ENCODE measurements around the gene LSAMP.

LSAMP gene

GRCh38 chr3:116256843-116257485 is 188.3 kb downstream of the LSAMP start:
- no peak overlapping the region for H3K9ac ChIP-seq (ENCODE audit: low read depth, low read length)
- peaks cover 34% of the 10 kb centered on the region for H3K4me1 ChIP-seq (ENCODE audit: control insufficient read depth, insufficient read depth, low read length)
- H3K9me3 ChIP-seq (ENCODE audit: control insufficient read depth, insufficient read depth, low read length) = no peaks in the 10 kb centered on the region
- H3K27me3 ChIP-seq (ENCODE audit: control insufficient read depth, insufficient read depth, low read length) = peaks cover 26% of the 10 kb centered on the region
- no peak overlapping the region for H3K4me3 ChIP-seq (ENCODE audit: low read depth, low read length)
- H3K36me3 ChIP-seq (ENCODE audit: control insufficient read depth, insufficient read depth, low read length) = no peaks in the 10 kb centered on the region

DNA sequence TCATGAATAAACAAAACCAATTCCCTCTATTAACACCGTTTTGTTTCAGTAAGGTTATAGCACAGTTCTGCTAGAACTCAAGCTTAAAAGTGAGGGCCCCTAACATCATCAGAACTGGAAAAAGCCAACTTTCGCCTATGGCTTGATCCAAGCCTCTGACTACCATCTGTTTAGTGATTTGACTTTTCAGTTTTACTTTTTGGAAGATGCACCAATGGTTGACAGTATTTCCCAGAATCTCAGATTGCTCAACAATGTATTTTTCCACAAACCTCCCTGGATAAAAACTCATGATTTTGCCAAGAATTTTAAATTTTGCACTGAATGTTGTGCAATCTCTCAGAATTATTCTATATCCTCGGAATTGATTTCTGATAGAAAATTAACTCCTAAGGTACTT is 190.7 kb downstream of the LSAMP start:
- Histone ChIP-seq H3K36me3 (ENCODE audit: control insufficient read depth, insufficient read depth, low read length) (no peaks in the 10 kb centered on the region), H3K4me3 (ENCODE audit: low read depth, low read length) (no peak overlapping the region), H3K4me1 (ENCODE audit: control insufficient read depth, insufficient read depth, low read length) (peaks cover 29% of the 10 kb centered on the region), H3K27me3 (ENCODE audit: control insufficient read depth, insufficient read depth, low read length) (peaks cover 15% of the 10 kb centered on the region), H3K9ac (ENCODE audit: low read depth, low read length) (no peak overlapping the region), H3K9me3 (ENCODE audit: control insufficient read depth, insufficient read depth, low read length) (no peaks in the 10 kb centered on the region)

GRCh38 chr3:116253511-116253910 is 191.8 kb downstream of the LSAMP start:
- Histone ChIP-seq H3K27me3 (ENCODE audit: control insufficient read depth, insufficient read depth, low read length) (peaks cover 6% of the 10 kb centered on the region), H3K4me3 (ENCODE audit: low read depth, low read length) (no peak overlapping the region), H3K36me3 (ENCODE audit: control insufficient read depth, insufficient read depth, low read length) (no peaks in the 10 kb centered on the region), H3K9ac (ENCODE audit: low read depth, low read length) (no peak overlapping the region), H3K9me3 (ENCODE audit: control insufficient read depth, insufficient read depth, low read length) (no peaks in the 10 kb centered on the region), H3K4me1 (ENCODE audit: control insufficient read depth, insufficient read depth, low read length) (peaks cover 19% of the 10 kb centered on the region)

DNA sequence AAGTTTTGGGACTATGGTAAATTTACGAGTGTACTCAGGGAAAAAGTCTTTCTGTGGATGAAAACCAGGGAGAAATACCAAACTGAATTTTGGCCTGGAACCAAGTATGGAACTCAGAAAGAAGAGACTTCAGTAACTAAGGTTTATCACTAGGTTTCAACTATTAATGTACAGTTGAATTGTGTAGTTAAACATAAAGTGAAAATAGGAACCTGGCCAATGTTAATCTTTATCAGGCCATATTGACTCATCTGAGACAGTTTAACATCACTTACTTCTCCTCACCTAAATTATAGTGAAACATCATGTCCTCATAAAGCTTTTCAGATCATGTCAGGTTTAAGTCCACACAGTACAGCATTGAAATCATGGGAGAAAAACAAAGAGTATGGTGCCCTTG is 197.7 kb downstream of the LSAMP start:
- Histone ChIP-seq H3K27me3 (ENCODE audit: control insufficient read depth, insufficient read depth, low read length) (peaks cover 4% of the 10 kb centered on the region), H3K9me3 (ENCODE audit: control insufficient read depth, insufficient read depth, low read length) (no peaks in the 10 kb centered on the region), H3K9ac (ENCODE audit: low read depth, low read length) (no peak overlapping the region), H3K4me3 (ENCODE audit: low read depth, low read length) (no peak overlapping the region), H3K36me3 (ENCODE audit: control insufficient read depth, insufficient read depth, low read length) (no peaks in the 10 kb centered on the region), H3K4me1 (ENCODE audit: control insufficient read depth, insufficient read depth, low read length) (peaks cover 7% of the 10 kb centered on the region)

DNA sequence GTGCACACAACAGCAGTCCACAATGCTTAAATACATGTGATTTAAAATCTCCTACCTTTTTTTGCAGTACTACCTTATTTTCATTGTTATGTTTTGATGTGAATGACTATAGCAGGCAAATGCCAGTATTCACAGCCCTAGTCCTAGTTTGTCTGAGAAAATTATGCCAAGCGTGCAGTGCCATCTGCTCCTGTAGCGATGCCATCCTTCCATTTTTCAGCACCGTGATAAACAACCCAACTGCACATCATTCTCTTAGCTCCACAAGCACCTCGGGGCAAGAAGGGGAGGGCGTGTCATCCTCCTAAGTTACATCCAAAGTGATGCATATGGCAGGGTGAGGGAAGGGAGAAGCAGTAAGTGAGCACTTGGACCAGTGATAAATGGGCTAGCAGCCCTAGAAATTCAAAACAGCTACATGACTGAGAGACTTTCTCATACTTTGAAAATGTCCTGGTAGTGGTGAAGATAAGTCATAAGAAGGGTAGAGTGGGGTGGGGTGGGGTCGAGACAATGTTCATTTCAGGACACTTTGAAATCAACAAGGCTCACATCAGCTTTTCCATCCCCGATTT is 198.8 kb downstream of the LSAMP start:
- Histone ChIP-seq H3K27me3 (ENCODE audit: control insufficient read depth, insufficient read depth, low read length) (no peaks in the 10 kb centered on the region), H3K4me3 (ENCODE audit: low read depth, low read length) (no peak overlapping the region), H3K9me3 (ENCODE audit: control insufficient read depth, insufficient read depth, low read length) (no peaks in the 10 kb centered on the region), H3K4me1 (ENCODE audit: control insufficient read depth, insufficient read depth, low read length) (peaks cover 7% of the 10 kb centered on the region), H3K36me3 (ENCODE audit: control insufficient read depth, insufficient read depth, low read length) (no peaks in the 10 kb centered on the region), H3K9ac (ENCODE audit: low read depth, low read length) (no peak overlapping the region)

GRCh38 chr3:116242825-116243224 is 202.5 kb downstream of the LSAMP start:
- peaks cover 5% of the 10 kb centered on the region for H3K4me1 ChIP-seq (ENCODE audit: control insufficient read depth, insufficient read depth, low read length)
- H3K4me3 ChIP-seq (ENCODE audit: low read depth, low read length) = no peak overlapping the region
- H3K27me3 ChIP-seq (ENCODE audit: control insufficient read depth, insufficient read depth, low read length) = no peaks in the 10 kb centered on the region
- H3K9me3 ChIP-seq (ENCODE audit: control insufficient read depth, insufficient read depth, low read length) = no peaks in the 10 kb centered on the region
- no peak overlapping the region for H3K9ac ChIP-seq (ENCODE audit: low read depth, low read length)
- no peaks in the 10 kb centered on the region for H3K36me3 ChIP-seq (ENCODE audit: control insufficient read depth, insufficient read depth, low read length)

DNA sequence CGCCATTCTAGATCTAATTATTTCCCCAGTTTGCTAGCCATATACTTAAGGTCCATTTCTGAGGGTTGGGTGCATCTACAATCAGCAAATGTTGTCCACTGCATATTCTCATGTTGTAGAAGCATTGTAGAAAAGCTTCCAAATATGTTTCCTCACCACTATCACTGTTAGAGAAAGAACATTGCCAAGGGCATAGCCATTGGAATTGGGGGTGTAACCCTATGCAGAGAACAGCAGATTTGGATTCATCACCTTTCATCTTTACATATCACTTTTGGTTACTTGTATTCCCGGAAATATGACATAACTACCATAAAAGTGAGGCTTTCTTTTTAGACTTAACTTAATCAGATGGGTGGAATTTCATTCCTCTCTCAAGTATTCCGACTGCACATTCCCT is 203.6 kb downstream of the LSAMP start:
- Histone ChIP-seq H3K9me3 (ENCODE audit: control insufficient read depth, insufficient read depth, low read length) (no peaks in the 10 kb centered on the region), H3K27me3 (ENCODE audit: control insufficient read depth, insufficient read depth, low read length) (no peaks in the 10 kb centered on the region), H3K4me1 (ENCODE audit: control insufficient read depth, insufficient read depth, low read length) (peaks cover 5% of the 10 kb centered on the region), H3K4me3 (ENCODE audit: low read depth, low read length) (no peak overlapping the region), H3K36me3 (ENCODE audit: control insufficient read depth, insufficient read depth, low read length) (no peaks in the 10 kb centered on the region), H3K9ac (ENCODE audit: low read depth, low read length) (no peak overlapping the region)

GRCh38 chr3:116240261-116240660 is 205.0 kb downstream of the LSAMP start:
- Histone ChIP-seq H3K9me3 (ENCODE audit: control insufficient read depth, insufficient read depth, low read length) (no peaks in the 10 kb centered on the region), H3K9ac (ENCODE audit: low read depth, low read length) (no peak overlapping the region), H3K4me3 (ENCODE audit: low read depth, low read length) (no peak overlapping the region), H3K4me1 (ENCODE audit: control insufficient read depth, insufficient read depth, low read length) (peaks cover 5% of the 10 kb centered on the region), H3K27me3 (ENCODE audit: control insufficient read depth, insufficient read depth, low read length) (no peaks in the 10 kb centered on the region), H3K36me3 (ENCODE audit: control insufficient read depth, insufficient read depth, low read length) (no peaks in the 10 kb centered on the region)

DNA sequence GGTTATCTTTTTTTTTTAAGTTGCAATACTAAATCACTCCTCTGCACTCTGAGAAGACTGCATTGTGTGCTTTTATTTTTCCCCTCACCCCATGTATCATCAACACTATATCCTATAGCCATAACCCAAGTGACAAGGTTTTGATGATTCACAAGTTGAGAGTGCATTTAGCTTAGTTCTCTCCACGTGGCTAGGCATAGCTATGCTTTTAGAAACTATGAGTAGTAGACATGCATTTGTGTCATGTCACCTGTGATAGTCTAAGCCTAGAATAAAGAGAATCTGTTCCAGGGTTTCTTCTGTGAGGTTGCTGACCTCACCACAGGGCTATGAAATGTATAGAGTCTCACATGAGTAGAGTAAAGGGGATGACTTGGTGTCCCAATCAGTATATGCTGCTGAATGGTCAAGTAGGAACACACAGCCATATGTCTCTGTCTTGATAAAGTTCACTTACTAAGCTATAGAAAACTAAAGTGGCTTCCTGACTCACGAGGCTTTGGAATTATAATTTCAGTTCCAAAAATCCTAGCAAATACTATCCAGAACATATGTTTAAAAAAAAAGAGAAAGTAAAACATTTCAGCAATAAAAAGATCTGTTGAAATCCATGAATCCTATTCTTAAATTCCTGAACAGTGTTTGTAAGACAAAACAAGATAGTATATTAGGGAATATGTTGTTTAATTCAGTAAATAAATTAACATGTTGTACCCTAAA is 206.3 kb downstream of the LSAMP start:
- Histone ChIP-seq H3K36me3 (ENCODE audit: control insufficient read depth, insufficient read depth, low read length) (no peaks in the 10 kb centered on the region), H3K9ac (ENCODE audit: low read depth, low read length) (no peak overlapping the region), H3K27me3 (ENCODE audit: control insufficient read depth, insufficient read depth, low read length) (no peaks in the 10 kb centered on the region), H3K9me3 (ENCODE audit: control insufficient read depth, insufficient read depth, low read length) (no peaks in the 10 kb centered on the region), H3K4me1 (ENCODE audit: control insufficient read depth, insufficient read depth, low read length) (peaks cover 5% of the 10 kb centered on the region), H3K4me3 (ENCODE audit: low read depth, low read length) (no peak overlapping the region)

GRCh38 chr3:116233711-116234357 is 211.5 kb downstream of the LSAMP start:
- no peak overlapping the region for H3K9ac ChIP-seq (ENCODE audit: low read depth, low read length)
- no peaks in the 10 kb centered on the region for H3K4me1 ChIP-seq (ENCODE audit: control insufficient read depth, insufficient read depth, low read length)
- H3K4me3 ChIP-seq (ENCODE audit: low read depth, low read length) = no peak overlapping the region
- no peaks in the 10 kb centered on the region for H3K36me3 ChIP-seq (ENCODE audit: control insufficient read depth, insufficient read depth, low read length)
- H3K9me3 ChIP-seq (ENCODE audit: control insufficient read depth, insufficient read depth, low read length) = no peaks in the 10 kb centered on the region
- no peaks in the 10 kb centered on the region for H3K27me3 ChIP-seq (ENCODE audit: control insufficient read depth, insufficient read depth, low read length)

- Histone ChIP-seq H3K4me1 (ENCODE audit: control insufficient read depth, insufficient read depth, low read length) (no peaks in the 10 kb centered on the region), H3K4me3 (ENCODE audit: low read depth, low read length) (no peak overlapping the region), H3K27me3 (ENCODE audit: control insufficient read depth, insufficient read depth, low read length) (no peaks in the 10 kb centered on the region), H3K9me3 (ENCODE audit: control insufficient read depth, insufficient read depth, low read length) (no peaks in the 10 kb centered on the region), H3K9ac (ENCODE audit: low read depth, low read length) (no peak overlapping the region), H3K36me3 (ENCODE audit: control insufficient read depth, insufficient read depth, low read length) (no peaks in the 10 kb centered on the region)
Measured at GRCh38 chr3:116230431-116231020, 214.8 kb downstream of the LSAMP start.
